Thyroid gland (tissue), 4 donors: Measurements from ENCODE around the gene IFNA16.
"Not testable (repeated sequence)": the region's sequence is repeated elsewhere in the genome, so short reads cannot be mapped to it uniquely, and the experiment has no call there.

Source experiments
- CTCF ChIP-seq, 6 experiments: fragments of 200-600 bp in 3 of 6; fragments of 450-650 bp in 3 of 6; sonication (generic) in 3 of 6; IDR thresholded peaks; one replicate each; pipeline ENCODE4 v1.5.1; 2016 to 2019; ENCODE audit warnings: antibody characterized with exemption in 6 of 6, mild to moderate bottlenecking in 2 of 6, inconsistent platforms in 1 of 6, moderate library complexity in 1 of 6
- POLR2A ChIP-seq, 2 donors: fragments of 450-650 bp; IDR thresholded peaks; one replicate each; pipeline ENCODE4 v1.6.1; 2017; ENCODE audit warnings: antibody characterized with exemption in 2 of 2, mild to moderate bottlenecking in 2 of 2, moderate library complexity in 1 of 2

DNA sequence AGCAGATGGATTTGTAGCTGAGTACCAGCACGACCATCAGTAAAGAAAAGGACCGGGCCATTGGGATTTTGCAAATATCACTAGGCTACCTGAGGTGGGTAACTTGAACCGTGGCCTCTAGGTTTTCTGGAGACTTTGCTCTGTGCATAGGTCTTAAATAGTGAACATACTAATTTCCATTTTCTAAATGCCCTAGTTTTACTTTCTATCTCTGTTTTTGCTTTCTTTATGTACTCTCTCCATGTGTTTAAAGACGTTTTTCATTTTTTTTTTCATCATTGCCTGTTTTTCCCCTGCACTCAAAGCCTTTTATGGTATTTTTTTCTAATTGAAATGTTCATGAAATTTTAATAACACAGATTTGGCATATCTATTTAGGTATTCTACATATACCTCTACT lies 15.0 kb downstream of the IFNA16 start, which contains the start of gene IFNA7:
- TF ChIP-seq CTCF, POLR2A (IDR thresholded peaks at IDR 0.05): not testable (repeated sequence)
